ENCODE results near the gene BTBD8. TPM values are rescaled to one million over a fixed set of nuclear protein-coding genes. Genes with fewer than 3 reads are reported as not detected.

Gene BTBD8
- total RNA-seq, 1 experiment from 2014 or later = 2.8 TPM

- no peaks in the 10 kb centered on the region for H3K27me3 ChIP-seq (ENCODE audit: insufficient read depth, low read length)
- H3K9me2 ChIP-seq (ENCODE audit: insufficient read depth) = no peaks in the 10 kb centered on the region
- no peaks in the 10 kb centered on the region for H3K36me3 ChIP-seq (ENCODE audit: control insufficient read depth in 1 of 2, insufficient read depth in 2 of 2, low read length in 2 of 2)
- H3K27ac ChIP-seq (ENCODE audit: low read depth, low read length) = no peak overlapping the region
- ChIA-PET POLR2A (no interaction called here), RAD21 (ENCODE audit: low non-redundant PET in 1 of 2, low total read pairs in 2 of 2, uncharacterized antibody in 2 of 2, unreplicated experiment in 2 of 2) (no interaction called here), CTCF (no interaction called here)
- no peaks in the 10 kb centered on the region for H3K79me2 ChIP-seq (ENCODE audit: insufficient read depth, low read length)
- no peak overlapping the region for H3K9ac ChIP-seq (ENCODE audit: low read length)
- BruUV-seq (replicated peaks) = no TSS peak
- TF ChIP-seq ZFX (IDR thresholded peaks at IDR 0.05) (no peak), ATF3 (IDR thresholded peaks at IDR 0.05) (no peak), RAD21 (IDR thresholded peaks at IDR 0.05; ENCODE audit: low read depth) (no peak), SP1 (IDR thresholded peaks at IDR 0.05; ENCODE audit: low read depth) (no peak), ZNF274 (IDR thresholded peaks at IDR 0.05; ENCODE audit: low read depth, low read length) (no peak), ELF1 (IDR thresholded peaks at IDR 0.05; ENCODE audit: borderline replicate concordance, low read depth) (no peak), SIN3A (IDR thresholded peaks at IDR 0.05; ENCODE audit: low read depth) (no peak), JUND (IDR thresholded peaks at IDR 0.05) (no peak), POLR2AphosphoS5 (IDR thresholded peaks at IDR 0.05; ENCODE audit: low read depth, low read length) (no peak), CTCF (IDR thresholded peaks at IDR 0.05 in 2 of 3, conservative IDR thresholded peaks at IDR 0.05 in 1 of 3; ENCODE audit: borderline replicate concordance in 1 of 3, insufficient read depth in 1 of 3, low read depth in 2 of 3, low read length in 2 of 3) (no peak)
- no peak overlapping the region for H3K4me3 ChIP-seq (replicated peaks in 1 of 2; ENCODE audit: low read depth in 1 of 2, low read length in 2 of 2)
- no peak overlapping the region for H3K4me2 ChIP-seq (ENCODE audit: low read length)
- DNase-seq (ENCODE audit: low read depth, low spot score) = no peak
- H2AFZ ChIP-seq (ENCODE audit: low read depth, low read length, poor library complexity, severe bottlenecking) = no peak overlapping the region
- no peaks in the 10 kb centered on the region for H3K9me3 ChIP-seq (ENCODE audit: control insufficient read depth in 1 of 2, insufficient read depth in 1 of 2, low read depth in 1 of 2, low read length in 2 of 2)
- ATAC-seq = no peak
- intact Hi-C loops (cut with micrococcal nuclease) = no loop called here
- no peaks in the 10 kb centered on the region for H4K20me1 ChIP-seq (ENCODE audit: insufficient read depth)
- H3K4me1 ChIP-seq (ENCODE audit: control insufficient read depth in 1 of 2, insufficient read depth in 2 of 2, low read length in 2 of 2) = no peaks in the 10 kb centered on the region
Measured at GRCh38 chr1:92228401-92228800, 148.3 kb downstream of the BTBD8 start.

DNA sequence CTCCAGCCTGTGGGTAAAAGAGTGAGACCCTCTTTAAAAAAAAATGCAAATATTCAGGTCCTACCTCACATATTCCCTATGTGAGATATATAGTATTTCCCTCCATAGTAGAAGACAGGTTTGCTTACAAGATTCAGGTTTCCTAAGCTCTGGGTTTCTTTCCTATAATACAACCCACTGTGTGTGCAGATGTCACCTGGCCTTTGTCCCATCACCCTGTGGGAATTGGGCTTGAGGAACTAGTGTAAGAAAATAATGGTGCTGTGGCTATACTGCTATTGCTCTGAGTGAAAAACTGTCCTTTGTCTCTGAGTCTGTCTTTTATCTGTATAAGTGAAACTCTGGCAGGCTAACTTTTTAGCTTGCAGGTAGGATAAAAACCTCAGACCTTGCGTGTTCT lies 150.6 kb downstream of the BTBD8 start:
- H3K9me3 ChIP-seq (ENCODE audit: control insufficient read depth in 1 of 2, insufficient read depth in 1 of 2, low read depth in 1 of 2, low read length in 2 of 2) = no peaks in the 10 kb centered on the region
- no peaks in the 10 kb centered on the region for H4K20me1 ChIP-seq (ENCODE audit: insufficient read depth)
- intact Hi-C loops (cut with micrococcal nuclease) = no loop called here
- H3K27me3 ChIP-seq (ENCODE audit: insufficient read depth, low read length) = no peaks in the 10 kb centered on the region
- no peaks in the 10 kb centered on the region for H3K9me2 ChIP-seq (ENCODE audit: insufficient read depth)
- H3K9ac ChIP-seq (ENCODE audit: low read length) = no peak overlapping the region
- no peak overlapping the region for H2AFZ ChIP-seq (ENCODE audit: low read depth, low read length, poor library complexity, severe bottlenecking)
- H3K4me2 ChIP-seq (ENCODE audit: low read length) = no peak overlapping the region
- H3K79me2 ChIP-seq (ENCODE audit: insufficient read depth, low read length) = no peaks in the 10 kb centered on the region
- ChIA-PET RAD21 (ENCODE audit: low non-redundant PET in 1 of 2, low total read pairs in 2 of 2, uncharacterized antibody in 2 of 2, unreplicated experiment in 2 of 2) (no interaction called here), CTCF (interaction anchor here (1.0 kb wide), 1 partner anchor 9 kb away, joined by 3 read pairs; no protein-coding TSS in a partner anchor), POLR2A (no interaction called here)
- no peaks in the 10 kb centered on the region for H3K36me3 ChIP-seq (ENCODE audit: control insufficient read depth in 1 of 2, insufficient read depth in 2 of 2, low read length in 2 of 2)
- BruUV-seq (replicated peaks) = no TSS peak
- DNase-seq (ENCODE audit: low read depth, low spot score) = no peak
- no peak overlapping the region for H3K4me3 ChIP-seq (replicated peaks in 1 of 2; ENCODE audit: low read depth in 1 of 2, low read length in 2 of 2)
- H3K27ac ChIP-seq (ENCODE audit: low read depth, low read length) = no peak overlapping the region
- no peak for ATAC-seq
- no peaks in the 10 kb centered on the region for H3K4me1 ChIP-seq (ENCODE audit: control insufficient read depth in 1 of 2, insufficient read depth in 2 of 2, low read length in 2 of 2)
- TF ChIP-seq, protein P1, sequence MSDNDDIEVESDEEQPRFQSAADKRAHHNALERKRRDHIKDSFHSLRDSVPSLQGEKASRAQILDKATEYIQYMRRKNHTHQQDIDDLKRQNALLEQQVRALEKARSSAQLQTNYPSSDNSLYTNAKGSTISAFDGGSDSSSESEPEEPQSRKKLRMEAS (IDR thresholded peaks at IDR 0.05) = no peak
- TF ChIP-seq ZFX (IDR thresholded peaks at IDR 0.05) (no peak), ELF1 (IDR thresholded peaks at IDR 0.05; ENCODE audit: borderline replicate concordance, low read depth) (no peak), JUND (IDR thresholded peaks at IDR 0.05) (no peak), EZH2 (IDR thresholded peaks at IDR 0.05) (no peak), CEBPB (IDR thresholded peaks at IDR 0.05; ENCODE audit: low read depth) (no peak), EGR1 (IDR thresholded peaks at IDR 0.05; ENCODE audit: low read depth) (no peak), ZNF274 (IDR thresholded peaks at IDR 0.05; ENCODE audit: low read depth, low read length) (no peak), TCF7L2 (IDR thresholded peaks at IDR 0.05; ENCODE audit: borderline replicate concordance, extremely low read depth, insufficient read depth, insufficient read length) (no peak), YY1 (IDR thresholded peaks at IDR 0.05; ENCODE audit: extremely low read depth, insufficient replicate concordance, low read depth, low read length) (no peak), EZH2phosphoT487 (IDR thresholded peaks at IDR 0.05; ENCODE audit: borderline replicate concordance) (no peak), CBX3 (IDR thresholded peaks at IDR 0.05; ENCODE audit: low read depth) (no peak), SIN3A (IDR thresholded peaks at IDR 0.05; ENCODE audit: low read depth) (no peak)

All from HCT116 (cell line).